GM23248 (cell line): ENCODE data around the gene IGSF10. TPM values are rescaled to one million over a fixed set of nuclear protein-coding genes. Genes with fewer than 3 reads are reported as not detected.
A peak's percentile ranks its signal among the peaks of the same experiment; 100 is the strongest.

Source experiments
- DNase-seq: peaks from one replicate; pipeline ENCODE4 v3.0.0-alpha.2; 2015
- H2AFZ ChIP-seq: fragments of 200-600 bp; sonication (generic); 2 replicates; pipeline ENCODE4 v1.6.1; 2016; ENCODE audit warnings: antibody characterized with exemption
- H3F3A ChIP-seq: fragments of 200-600 bp; sonication (generic); 2 replicates; pipeline ENCODE4 v1.6.1; 2016; ENCODE audit warnings: mild to moderate bottlenecking, antibody characterized with exemption, mixed run types; ENCODE audit not compliant: insufficient read depth
- H3K27ac ChIP-seq: fragments of 200-600 bp; sonication (generic); 2 replicates; pipeline ENCODE4 v1.5.1; 2016; ENCODE audit warnings: mild to moderate bottlenecking
- H3K27me3 ChIP-seq: fragments of 200-600 bp; sonication (generic); replicated peaks from 2 replicates; pipeline ENCODE4 v1.6.1; 2016; ENCODE audit warnings: mild to moderate bottlenecking; ENCODE audit not compliant: insufficient read depth
- H3K36me3 ChIP-seq: fragments of 200-600 bp; sonication (generic); 2 replicates; pipeline ENCODE4 v1.6.1; 2016; ENCODE audit warnings: low read depth, mild to moderate bottlenecking
- H3K4me1 ChIP-seq: fragments of 200-600 bp; sonication (generic); 2 replicates; pipeline ENCODE4 v1.6.1; 2016; ENCODE audit warnings: mild to moderate bottlenecking; ENCODE audit not compliant: insufficient read depth
- H3K4me2 ChIP-seq: fragments of 200-600 bp; sonication (generic); one replicate; pipeline ENCODE4 v1.6.1; 2016; ENCODE audit warnings: mild to moderate bottlenecking; ENCODE audit not compliant: unreplicated experiment
- H3K4me3 ChIP-seq: fragments of 200-600 bp; sonication (generic); 2 replicates; pipeline ENCODE4 v1.5.1; 2016; ENCODE audit warnings: mild to moderate bottlenecking
- H3K79me2 ChIP-seq: fragments of 200-600 bp; sonication (generic); 2 replicates; pipeline ENCODE4 v1.6.1; 2016; ENCODE audit warnings: mild to moderate bottlenecking; ENCODE audit not compliant: insufficient read depth
- H3K9ac ChIP-seq: fragments of 200-600 bp; sonication (generic); 2 replicates; pipeline ENCODE4 v1.6.1; 2016; ENCODE audit warnings: mild to moderate bottlenecking
- H3K9me2 ChIP-seq: fragments of 200-600 bp; sonication (generic); 2 replicates; pipeline ENCODE4 v1.6.1; 2016; ENCODE audit warnings: mixed run types, mild to moderate bottlenecking, moderate library complexity; ENCODE audit not compliant: insufficient read depth
- H3K9me3 ChIP-seq: fragments of 200-600 bp; sonication (generic); one replicate; pipeline ENCODE4 v1.6.1; 2017; ENCODE audit warnings: low read depth
- H4K20me1 ChIP-seq: fragments of 200-600 bp; sonication (generic); 2 replicates; pipeline ENCODE4 v1.6.0; 2016; ENCODE audit not compliant: insufficient read depth
- EZH2 ChIP-seq: fragments of 200-600 bp; sonication (generic); IDR thresholded peaks from 2 replicates; pipeline ENCODE4 v1.6.1; 2018; ENCODE audit warnings: antibody characterized with exemption, mild to moderate bottlenecking; ENCODE audit not compliant: insufficient read depth, poor library complexity, severe bottlenecking
- EZH2phosphoT487 ChIP-seq: fragments of 200-600 bp; sonication (generic); IDR thresholded peaks from 2 replicates; pipeline ENCODE4 v1.6.1; 2018; ENCODE audit warnings: antibody characterized with exemption, moderate library complexity, mild to moderate bottlenecking, low read depth; ENCODE audit not compliant: insufficient read depth
- WGBS, 2 experiments: methylation state at CpG; one replicate each; pipeline ENCODE4 v1.1.6; 2015 to 2017; ENCODE audit warnings: low lambda C conversion rate in 2 of 2, low coverage in 1 of 2; ENCODE audit errors: missing lambda C conversion rate in 2 of 2; 5-methylcytosine and 5-hydroxymethylcytosine counted together
- in situ Hi-C: fragments of 300-500 bp; cut with MboI; formaldehyde crosslinking; loops from 2 replicates; pipeline ENCODE4 v1.15.0; 2020
- polyA plus RNA-seq: library from polyadenylated mRNA; unstranded; fragments of >200 nt; fragmentation: Nextera tagmentation; extraction: Ambion mirVana; gene quantifications from 2 replicates; pipeline ENCODE4 v1.2.1, GENCODE V29; 2016
- small RNA-seq: library from RNA; depleted of rRNA; stranded (forward); fragments of <200 nt; gene quantifications from one replicate; pipeline ENCODE3, GENCODE V24; 2014; ENCODE audit warnings: low read depth, low replicate concordance
- total RNA-seq: library from RNA; depleted of rRNA; stranded (reverse); fragments of >200 nt; shearing (Covaris generic); gene quantifications from 2 replicates; pipeline ENCODE4 v1.2.3, GENCODE V29; 2014; rRNA removed

The IGSF10 gene
- total and polyA plus RNA-seq, 2 experiments from 2014 or later = 0.19 TPM; not detected in 1

DNA sequence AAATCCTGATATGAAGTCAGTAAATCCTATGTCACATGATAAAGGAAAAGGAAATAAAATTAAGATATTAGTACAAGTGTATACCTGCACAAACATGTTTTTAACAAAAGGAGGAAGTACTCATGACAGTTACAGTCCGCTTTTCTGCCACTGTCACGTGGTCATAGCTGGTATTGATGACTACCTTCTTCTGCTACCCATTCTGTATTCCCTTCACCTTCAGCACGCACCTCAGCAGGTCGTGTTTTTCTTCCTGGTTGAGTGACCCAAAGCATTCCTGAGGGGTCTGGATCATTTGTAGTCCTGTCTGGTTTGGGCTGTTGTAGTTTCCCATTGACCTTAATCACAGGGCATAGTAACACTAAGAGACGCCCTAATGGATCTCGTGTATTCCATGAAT is 41.1 kb downstream of the IGSF10 start:
- H2AFZ ChIP-seq = no peak overlapping the region
- H3K4me3 ChIP-seq = no peak overlapping the region
- H3K4me2 ChIP-seq = no peak overlapping the region
- no peak for TF ChIP-seq EZH2
- TF ChIP-seq EZH2phosphoT487 = no peak
- H3K79me2 ChIP-seq = no peaks in the 10 kb centered on the region
- H3K9me2 ChIP-seq = no peaks in the 10 kb centered on the region
- H3K9ac ChIP-seq = no peak overlapping the region
- WGBS, 2 experiments = 66% methylated on average over 6 of the region's 6 CpGs
- in situ Hi-C loops = no loop called here
- no peaks in the 10 kb centered on the region for H3K9me3 ChIP-seq
- DNase-seq = no peak
- H3K36me3 ChIP-seq = no peaks in the 10 kb centered on the region
- no peaks in the 10 kb centered on the region for H3K27me3 ChIP-seq
- H3K27ac ChIP-seq = no peak overlapping the region
- H4K20me1 ChIP-seq = no peaks in the 10 kb centered on the region
- H3F3A ChIP-seq = no peaks in the 10 kb centered on the region
- peaks cover 4% of the 10 kb centered on the region for H3K4me1 ChIP-seq

DNA sequence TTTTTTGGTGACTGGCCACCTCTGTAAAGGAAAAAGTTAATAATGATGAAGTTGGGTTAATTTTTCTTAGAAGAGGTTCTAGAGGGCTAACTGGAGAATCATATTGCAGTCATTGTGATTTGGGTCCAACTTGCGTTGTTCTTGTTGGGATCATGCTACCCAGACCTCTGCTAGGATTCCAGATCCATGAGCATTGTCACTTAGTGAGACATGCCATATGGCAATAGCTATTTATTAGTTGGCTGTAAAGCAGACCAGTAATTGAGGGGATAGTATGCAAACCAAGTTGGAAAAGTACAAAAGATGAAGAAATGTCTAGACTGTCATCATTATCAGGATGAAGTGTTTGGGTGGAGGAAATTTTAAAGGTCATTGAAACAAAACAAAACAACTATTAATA is 45.6 kb downstream of the IGSF10 start:
- no peaks in the 10 kb centered on the region for H4K20me1 ChIP-seq
- TF ChIP-seq EZH2phosphoT487 = no peak
- TF ChIP-seq EZH2 = no peak
- no peaks in the 10 kb centered on the region for H3K36me3 ChIP-seq
- H3F3A ChIP-seq = 0 out of 2 replicates have a peak, but pooled peaks cover 8% of the 10 kb centered on the region
- H3K9ac ChIP-seq = no peak overlapping the region
- no peak overlapping the region for H3K4me3 ChIP-seq
- H3K4me1 ChIP-seq = peaks cover 11% of the 10 kb centered on the region
- no peaks in the 10 kb centered on the region for H3K9me2 ChIP-seq
- H3K79me2 ChIP-seq = no peaks in the 10 kb centered on the region
- peak; percentile 12 for DNase-seq
- H3K27ac ChIP-seq = no peak overlapping the region
- no peaks in the 10 kb centered on the region for H3K27me3 ChIP-seq
- in situ Hi-C loops = no loop called here
- H3K4me2 ChIP-seq = no peak overlapping the region
- 27 to 61% methylated on average over 1 of the region's 1 CpG for WGBS, 2 experiments
- no peak overlapping the region for H2AFZ ChIP-seq
- H3K9me3 ChIP-seq = no peaks in the 10 kb centered on the region

DNA sequence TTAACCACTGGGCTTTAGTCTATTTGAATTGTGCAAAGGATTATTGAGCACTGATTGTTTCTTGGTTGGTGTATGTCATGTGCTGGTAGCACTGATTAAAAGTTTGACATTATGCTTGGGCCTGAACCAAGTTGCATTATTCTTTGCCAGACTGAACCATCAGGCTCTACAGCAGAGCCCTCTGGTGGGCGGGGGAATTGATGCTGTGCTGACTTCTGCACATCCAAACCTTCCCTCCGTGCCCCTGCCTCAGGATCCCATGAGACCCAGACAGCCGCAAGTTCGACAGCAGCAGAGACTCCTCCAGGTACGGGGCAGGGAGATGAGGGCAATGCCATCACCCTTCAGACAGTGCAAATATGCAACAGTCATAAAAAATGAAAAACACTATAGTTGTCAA is 47.9 kb downstream of the IGSF10 start:
- Histone ChIP-seq H3K79me2 (no peaks in the 10 kb centered on the region), H3K4me2 (no peak overlapping the region), H3K9me2 (no peaks in the 10 kb centered on the region; the same call in 1 of the 2 replicates), H3K27me3 (no peaks in the 10 kb centered on the region), H3K27ac (no peak overlapping the region), H3K4me1 (peaks cover 13% of the 10 kb centered on the region), H3K36me3 (no peaks in the 10 kb centered on the region), H3F3A (0 out of 2 replicates have a peak, but pooled peaks cover 8% of the 10 kb centered on the region), H4K20me1 (no peaks in the 10 kb centered on the region), H3K4me3 (no peak overlapping the region), H2AFZ (no peak overlapping the region), H3K9ac (no peak overlapping the region), H3K9me3 (no peaks in the 10 kb centered on the region)
- no peak for DNase-seq
- WGBS, 2 experiments = 83 to 90% methylated on average over 5 of the region's 5 CpGs
- TF ChIP-seq EZH2phosphoT487 (no peak), EZH2 (no peak)
- in situ Hi-C loops = no loop called here

Small RNA genes within 50 kb of the gene (small RNA-seq; reads per million reads assigned to genes)
- gene AC117454.1 = not detected

Other genes with a start within 250 kb of the IGSF10 start
- gene P2RY14, start 182.5 kb downstream of the IGSF10 start, total RNA-seq = not detected in 2 replicates
- gene P2RY14, start 182.5 kb downstream of the IGSF10 start, polyA plus RNA-seq = not detected in 2 replicates
- 0.22 TPM in 1 of 2 replicates, not detected in the other for gene GPR87, start 144.2 kb downstream of the IGSF10 start, total RNA-seq
- gene GPR87, start 144.2 kb downstream of the IGSF10 start, polyA plus RNA-seq = not detected in 2 replicates
- gene P2RY13, start 131.5 kb downstream of the IGSF10 start, total RNA-seq = not detected in 2 replicates
- not detected in 2 replicates for gene P2RY13, start 131.5 kb downstream of the IGSF10 start, polyA plus RNA-seq
- not detected in 2 replicates for gene P2RY12, start 76.3 kb downstream of the IGSF10 start, total RNA-seq
- gene P2RY12, start 76.3 kb downstream of the IGSF10 start, polyA plus RNA-seq = not detected in 2 replicates